GM19455 (cell line): ENCODE measurements around the gene PRR5.

Experiments
- ATAC-seq: cut with Tn5 transposase; IDR thresholded peaks from one replicate; pipeline ENCODE4 v1.9.1; 2021; ENCODE audit not compliant: unreplicated experiment

PRR5 gene

DNA sequence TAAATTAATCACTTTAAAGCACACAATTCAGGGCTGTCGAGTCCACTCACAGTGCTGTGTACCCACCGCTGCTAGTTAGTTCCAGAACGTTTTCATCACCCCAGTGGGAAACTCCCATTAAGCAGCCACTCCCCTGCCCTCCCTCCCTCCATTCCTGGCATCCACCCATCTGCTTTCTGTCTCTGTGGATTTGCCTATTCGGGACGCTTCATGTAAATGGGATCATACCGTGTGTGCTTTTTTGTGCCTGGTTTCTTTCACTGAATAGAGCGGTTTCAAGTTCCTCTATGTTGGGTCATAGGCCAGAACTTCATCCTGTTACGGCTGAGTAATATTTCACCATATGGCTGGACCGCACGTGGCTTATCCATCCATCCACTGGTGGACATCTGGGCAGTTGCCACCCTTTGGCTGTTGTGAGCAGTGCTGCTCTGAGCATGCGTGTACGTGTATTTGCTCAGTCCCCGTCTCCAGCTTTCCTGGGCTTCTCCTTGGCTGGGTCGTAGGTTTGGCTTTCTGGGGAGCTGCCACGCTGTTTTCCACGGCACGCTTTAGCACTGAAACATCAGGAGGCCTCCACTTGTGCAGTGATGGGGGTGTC, 80.5 kb downstream of the PRR5 start:
- ATAC-seq: no peak

- no peak for ATAC-seq
These were observed 81.1 kb downstream of the PRR5 start for GRCh38 chr22:44783091-44783490.

DNA sequence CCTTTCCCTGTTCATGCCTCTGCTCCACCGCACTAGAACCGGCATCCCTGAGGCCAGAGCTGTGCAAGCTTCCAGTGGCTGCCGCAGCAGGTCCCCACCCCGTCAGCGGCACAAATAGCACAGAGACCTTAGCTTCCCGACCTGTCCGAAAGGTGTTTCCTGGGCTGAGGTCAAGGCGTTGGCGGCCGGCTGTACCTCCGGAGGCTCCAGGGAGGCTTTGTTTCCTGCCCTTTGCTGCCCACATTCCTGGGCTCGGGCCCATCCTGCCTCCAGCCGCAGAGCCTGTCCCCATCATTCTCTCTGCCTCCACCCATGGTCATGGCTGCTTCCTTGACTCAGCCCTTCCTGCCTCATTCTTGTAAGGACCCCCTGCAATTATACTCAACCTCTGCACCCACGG, 81.6 kb downstream of the PRR5 start:
- ATAC-seq: no peak

- ATAC-seq: no peak
These were observed 84.1 kb downstream of the PRR5 start for GRCh38 chr22:44786136-44786535.

DNA sequence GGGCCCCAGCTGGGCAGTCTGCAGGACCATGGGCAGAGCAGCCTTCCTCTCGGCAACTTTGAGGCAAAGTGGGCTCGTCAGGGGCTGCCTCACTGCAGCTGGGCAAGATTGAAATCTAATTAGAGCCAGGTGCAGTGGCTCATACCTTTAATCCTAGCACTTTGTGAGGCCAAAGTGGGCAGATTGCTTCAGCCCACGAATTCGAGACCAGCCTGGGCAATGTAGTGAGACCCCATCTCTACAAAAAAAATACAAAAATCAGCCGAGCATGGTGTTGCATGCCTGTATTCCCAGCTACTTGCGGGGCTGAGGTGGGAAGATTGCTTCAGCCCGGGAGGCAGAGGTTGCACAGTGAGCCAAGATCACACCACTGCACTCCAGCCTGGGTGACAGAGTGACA, 84.6 kb downstream of the PRR5 start:
- no peak for ATAC-seq
